HepG2 (cell line): ENCODE results near the gene ADAM15. TPM values are rescaled to one million over a fixed set of nuclear protein-coding genes. Genes with fewer than 3 reads are reported as not detected.

ENCODE experiments used
- DDIT3 ChIP-seq: sonication (generic); formaldehyde crosslinking; IDR thresholded peaks from 2 replicates; pipeline ENCODE4 v1.4.0; 2020; ENCODE audit warnings: mild to moderate bottlenecking, missing genetic modification reagents
- ELK4 ChIP-seq: sonication (generic); formaldehyde crosslinking; IDR thresholded peaks from 2 replicates; pipeline ENCODE4 v1.9.0; 2021; ENCODE audit warnings: missing genetic modification reagents, borderline replicate concordance
- MAZ ChIP-seq, 2 experiments: sonication (generic) in 1 of 2; formaldehyde crosslinking in 1 of 2; IDR thresholded peaks; 2 replicates each; pipeline versions ENCODE4 v1.5.0 to v1.6.1; 2012 to 2020; ENCODE audit warnings: low read depth in 2 of 2, mild to moderate bottlenecking in 2 of 2, borderline replicate concordance in 1 of 2, improper control_type of control experiment in 1 of 2, low read length in 1 of 2, missing genetic modification reagents in 1 of 2, moderate library complexity in 1 of 2
- PITX1 ChIP-seq: sonication (generic); formaldehyde crosslinking; IDR thresholded peaks from 2 replicates; pipeline ENCODE4 v1.5.1; 2020; ENCODE audit warnings: mild to moderate bottlenecking, missing genetic modification reagents
- POGK ChIP-seq: sonication (generic); formaldehyde crosslinking; conservative IDR thresholded peaks from 2 replicates; pipeline ENCODE4 v1.8.0; 2022; ENCODE audit warnings: mild to moderate bottlenecking, moderate library complexity, missing genetic modification reagents
- ZNF274 ChIP-seq: sonication (generic); formaldehyde crosslinking; IDR thresholded peaks from 2 replicates; pipeline ENCODE4 v1.5.1; 2020; ENCODE audit warnings: mild to moderate bottlenecking, missing genetic modification reagents
- polyA plus RNA-seq, 8 experiments: library from polyadenylated mRNA; depleted of rRNA in 3 of 8; stranded (reverse) in 7 of 8; unstranded in 1 of 8; fragments of >200 nt; fragmentation: Illumina TruSeq in 4 of 8; extraction: Trizol in 4 of 8; gene quantifications; 2 replicates each; pipeline versions ENCODE4 v1.2.1 to v1.2.3, GENCODE V29; 2011 to 2016; ENCODE audit warnings: low read depth in 4 of 8, missing spikeins in 1 of 8, mixed read lengths in 1 of 8; ENCODE audit not compliant: insufficient read depth in 1 of 8
- total RNA-seq, 5 experiments: library from RNA; depleted of rRNA; stranded (reverse); fragments of >200 nt; fragmentation: Illumina TruSeq; extraction: Trizol; gene quantifications; 2 replicates each; pipeline ENCODE4 v1.2.3, GENCODE V29; 2016; ENCODE audit warnings: low read depth in 1 of 5

ADAM15 gene
- total and polyA plus RNA-seq, 2 of the 13 experiments (the other 11 are each of a cell fraction or from before 2014, with no cell fraction given), result 17.9 to 25.6 TPM

DNA sequence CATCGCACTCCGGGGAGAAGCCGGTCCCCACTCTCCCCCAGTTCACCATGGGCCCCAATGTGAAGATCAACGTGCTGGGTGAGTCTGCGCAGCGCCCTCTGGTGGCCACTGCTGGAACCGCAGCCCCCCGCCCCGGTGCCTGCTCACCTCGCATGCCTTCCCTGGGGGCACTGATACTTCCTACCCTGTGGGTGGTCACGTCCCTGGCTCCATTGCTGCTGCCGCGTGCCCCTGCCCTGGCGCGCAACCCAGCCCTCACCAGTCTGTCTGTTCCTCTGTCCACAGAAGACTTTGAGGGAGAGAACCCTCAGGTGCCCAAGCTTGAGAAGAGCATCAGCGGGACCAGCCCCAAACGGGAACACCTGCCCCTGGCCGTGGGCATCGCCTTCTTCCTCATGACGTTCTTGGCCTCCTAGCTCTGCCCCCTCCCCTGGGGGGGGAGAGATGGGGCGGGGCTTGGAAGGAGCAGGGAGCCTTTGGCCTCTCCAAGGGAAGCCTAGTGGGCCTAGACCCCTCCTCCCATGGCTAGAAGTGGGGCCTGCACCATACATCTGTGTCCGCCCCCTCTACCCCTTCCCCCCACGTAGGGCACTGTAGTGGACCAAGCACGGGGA, 35.1 kb downstream of the ADAM15 start (continued):
- TF ChIP-seq ELK4 (CRISPR knock-in tag) (no peak), DDIT3 (CRISPR knock-in tag) (no peak), PITX1 (CRISPR knock-in tag) (0 out of 2 replicates have a peak, but pooled peaks have one; percentile 23), ZNF274 (CRISPR knock-in tag) (peak; percentile 44; the same call in 1 of the 2 replicates), MAZ (IDR thresholded peaks at IDR 0.05; ENCODE audit: borderline replicate concordance, low read depth, low read length) (no peak), MAZ (CRISPR knock-in tag; IDR thresholded peaks at IDR 0.05; ENCODE audit: low read depth) (no peak), POGK (CRISPR knock-in tag) (no peak)
